ENCODE measurements around the gene PLEKHG7. TPM values are rescaled to one million over a fixed set of nuclear protein-coding genes. Genes with fewer than 3 reads are reported as not detected.

PLEKHG7 gene
- total and polyA plus RNA-seq, 2 of the 8 experiments (the other 6 are each of a cell fraction or from before 2014, with no cell fraction given) = not detected

DNA sequence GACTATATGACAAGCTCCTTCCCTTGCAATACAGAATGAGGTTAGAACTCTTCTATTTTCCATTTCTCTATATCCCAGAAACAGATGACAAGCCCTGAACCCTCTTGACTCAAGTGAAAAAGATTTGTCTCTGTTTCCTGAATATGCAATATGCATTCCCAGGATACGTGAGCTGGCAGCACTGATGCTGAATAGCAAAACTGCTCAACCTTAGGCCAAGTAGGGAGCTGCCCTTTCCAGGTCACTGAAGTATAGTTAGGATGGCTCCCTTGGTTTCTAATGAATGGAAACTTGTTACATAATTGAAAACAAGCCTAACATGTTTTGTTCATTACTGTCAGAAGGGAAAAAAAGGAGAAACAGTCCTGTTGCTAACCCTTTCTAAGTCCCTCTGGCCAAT lies 47.9 kb upstream of the PLEKHG7 start:
- CTCF ChIA-PET (ENCODE audit: partially characterized antibody) = interaction anchor here (0.6 to 2.0 kb wide), 4 partner anchors 10 to 1300 kb away, joined by 3 to 4 read pairs (median 3); no protein-coding TSS in a partner anchor
- WGBS, 2 experiments (ENCODE audit: extremely low coverage in 1 of 2, insufficient coverage in 1 of 2, insufficient read length in 1 of 2, insufficient replicate concordance in 2 of 2, low coverage in 1 of 2, low lambda C conversion rate in 2 of 2, missing lambda C conversion rate in 1 of 2) = 94% methylated on average over 1 of the region's 1 CpG; no CpG with 5 or more reads in 1 of the 2 experiments

More for the DNA sequence above, 47.9 kb upstream of the PLEKHG7 start:
- Histone ChIP-seq H2BK12ac (ENCODE audit: low read depth, low read length) (no peak overlapping the region), H2AK5ac (ENCODE audit: low read depth, low read length) (no peak overlapping the region), H3K18ac (ENCODE audit: extremely low read depth, low read length) (no peak overlapping the region), H3K23ac (ENCODE audit: insufficient read length) (no peak overlapping the region), H3K36me3 (ENCODE audit: control insufficient read depth in 2 of 4, insufficient read depth in 4 of 4, low read length in 3 of 4) (no peaks in the 10 kb centered on the region), H2BK5ac (ENCODE audit: low read depth, low read length) (no peak overlapping the region), H3K27me3 (replicated peaks in 1 of 4; ENCODE audit: control insufficient read depth in 3 of 4, extremely low read depth in 1 of 4, insufficient read depth in 3 of 4, low read length in 3 of 4) (no peaks in the 10 kb centered on the region), H2AFZ (ENCODE audit: low read length) (no peak overlapping the region), H3K4me1 (replicated peaks in 1 of 4; ENCODE audit: control insufficient read depth in 3 of 4, insufficient read depth in 4 of 4, low read length in 3 of 4) (no peaks in the 10 kb centered on the region), H2BK120ac (replicated peaks; ENCODE audit: low read depth, low read length) (no peak overlapping the region), H3K4me3 (ENCODE audit: extremely low read depth in 1 of 4, insufficient read depth in 2 of 4, low read depth in 3 of 4, low read length in 4 of 4) (no peak overlapping the region), H3K79me2 (ENCODE audit: control insufficient read depth in 1 of 2, insufficient read depth in 2 of 2, low read length in 2 of 2) (no peaks in the 10 kb centered on the region), H2BK20ac (ENCODE audit: low read length) (no peak overlapping the region), H3K23me2 (ENCODE audit: low read depth, low read length) (no peaks in the 10 kb centered on the region), H4K5ac (ENCODE audit: insufficient read length, low read depth, low read length) (no peak overlapping the region), H3K9ac (replicated peaks in 1 of 4; ENCODE audit: extremely low read depth in 1 of 4, low read depth in 3 of 4, low read length in 3 of 4) (no peak overlapping the region), H3K27ac (ENCODE audit: low read depth, low read length) (no peak overlapping the region), H4K8ac (ENCODE audit: extremely low read depth, insufficient read depth, low read length) (no peak overlapping the region), H3K14ac (ENCODE audit: insufficient read length) (no peak overlapping the region), H3K56ac (replicated peaks; ENCODE audit: insufficient read length, low read depth, low read length) (no peak overlapping the region), H3K4ac (replicated peaks; ENCODE audit: insufficient read length, low read depth, low read length) (no peak overlapping the region), H4K91ac (replicated peaks; ENCODE audit: insufficient read length, low read length) (no peak overlapping the region), H3K79me1 (ENCODE audit: low read depth, low read length) (no peaks in the 10 kb centered on the region), H3K9me3 (ENCODE audit: insufficient read depth in 2 of 2, low read depth in 1 of 2, low read length in 1 of 2) (no peaks in the 10 kb centered on the region), H2BK15ac (ENCODE audit: low read length) (no peak overlapping the region), H4K20me1 (replicated peaks in 1 of 2; ENCODE audit: control insufficient read depth in 1 of 2, insufficient read depth in 2 of 2, low read length in 2 of 2) (no peaks in the 10 kb centered on the region), H3K4me2 (ENCODE audit: insufficient read depth in 1 of 2, low read depth in 2 of 2, low read length in 2 of 2) (no peak overlapping the region)
- POLR2A ChIA-PET (ENCODE audit: partially characterized antibody) = no interaction called here
- FAIRE-seq (no peak), DNase-seq (ENCODE audit: low read depth in 1 of 2, low spot score in 2 of 2) (no peak)
- TF ChIP-seq CBX8 (IDR thresholded peaks at IDR 0.05; ENCODE audit: borderline replicate concordance, low read depth, low read length) (no peak), CHD2 (IDR thresholded peaks at IDR 0.05; ENCODE audit: low read length) (no peak), CTBP2 (IDR thresholded peaks at IDR 0.05; ENCODE audit: borderline replicate concordance, insufficient read depth, insufficient read length, low read length) (no peak), JUN (IDR thresholded peaks at IDR 0.05; ENCODE audit: low read depth, low read length) (no peak)
- TF ChIP-seq, protein P1, sequence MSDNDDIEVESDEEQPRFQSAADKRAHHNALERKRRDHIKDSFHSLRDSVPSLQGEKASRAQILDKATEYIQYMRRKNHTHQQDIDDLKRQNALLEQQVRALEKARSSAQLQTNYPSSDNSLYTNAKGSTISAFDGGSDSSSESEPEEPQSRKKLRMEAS (IDR thresholded peaks at IDR 0.05) = no peak

All from H1 (cell line).